Aortic smooth muscle cell (primary cell): ENCODE data around the gene TMEM98. TPM values are rescaled to one million over a fixed set of nuclear protein-coding genes. Genes with fewer than 3 reads are reported as not detected.

Experiments
- total RNA-seq: library from RNA; depleted of rRNA; stranded (reverse); fragments of >200 nt; gene quantifications from 2 replicates; pipeline ENCODE4 v1.2.3, GENCODE V29; 2014

The TMEM98 gene
- total RNA-seq, result 126 and 140 TPM in 2 replicates

GRCh38 chr17:32927724-32928585 lies at the start of gene TMEM98:
Gene TMEM98, plus strand, starts transcription at chr17:32928153. Its CDS starts 3,376 bp downstream, at chr17:32931529.

Other genes with a start within 250 kb of the TMEM98 start
- 114 and 239 TPM in 2 replicates for gene MYO1D, start 51.0 kb upstream of the TMEM98 start, total RNA-seq
- not detected in 2 replicates for gene SPACA3, start 63.7 kb downstream of the TMEM98 start, total RNA-seq